PC-3 (cell line): ENCODE measurements around the gene SMIM33.
"Not testable (repeated sequence)": the region's sequence is repeated elsewhere in the genome, so short reads cannot be mapped to it uniquely, and the experiment has no call there.

Source experiments
- CTCF ChIP-seq: fragments of 300-600 bp; sonication (generic); conservative IDR thresholded peaks from 2 replicates; pipeline ENCODE4 v1.5.1; 2017; ENCODE audit warnings: antibody characterized with exemption, low read depth, mild to moderate bottlenecking, low read length
- EZH2 ChIP-seq: fragments of 300-600 bp; sonication (generic); IDR thresholded peaks from one replicate; pipeline ENCODE4 v1.6.1; 2017; ENCODE audit warnings: antibody characterized with exemption, mild to moderate bottlenecking, low read length; ENCODE audit not compliant: unreplicated experiment

GRCh38 chr5:139513434-139513833 lies 42.6 kb downstream of the SMIM33 start:
- peak; percentile 80 for TF ChIP-seq CTCF
- TF ChIP-seq EZH2 = not testable (repeated sequence)
